Astrocyte of the spinal cord (primary cell): Measurements from ENCODE around the gene TMEM97.
A peak's percentile ranks its signal among the peaks of the same experiment; 100 is the strongest.
"Not testable (repeated sequence)": the region's sequence is repeated elsewhere in the genome, so short reads cannot be mapped to it uniquely, and the experiment has no call there.

Experiments
- DNase-seq: peaks from one replicate; pipeline ENCODE4 v3.0.0; 2011; ENCODE audit warnings: low read depth, low spot score
- H3K4me3 ChIP-seq: 2 replicates; pipeline ENCODE4 v1.5.1; 2011; ENCODE audit warnings: low read depth, mild to moderate bottlenecking, low read length, moderate library complexity
- in situ Hi-C: cut with HindIII; loops from 2 replicates; pipeline ENCODE4 v1.10.0; 2017; ENCODE audit warnings: low sequenced_read_pairs
- TF ChIP-seq, protein P1 (sequence below): IDR thresholded peaks from 2 replicates; pipeline ENCODE4 v1.5.1; 2012; ENCODE audit warnings: low read depth, mild to moderate bottlenecking, low read length, inconsistent platforms

Gene TMEM97

DNA sequence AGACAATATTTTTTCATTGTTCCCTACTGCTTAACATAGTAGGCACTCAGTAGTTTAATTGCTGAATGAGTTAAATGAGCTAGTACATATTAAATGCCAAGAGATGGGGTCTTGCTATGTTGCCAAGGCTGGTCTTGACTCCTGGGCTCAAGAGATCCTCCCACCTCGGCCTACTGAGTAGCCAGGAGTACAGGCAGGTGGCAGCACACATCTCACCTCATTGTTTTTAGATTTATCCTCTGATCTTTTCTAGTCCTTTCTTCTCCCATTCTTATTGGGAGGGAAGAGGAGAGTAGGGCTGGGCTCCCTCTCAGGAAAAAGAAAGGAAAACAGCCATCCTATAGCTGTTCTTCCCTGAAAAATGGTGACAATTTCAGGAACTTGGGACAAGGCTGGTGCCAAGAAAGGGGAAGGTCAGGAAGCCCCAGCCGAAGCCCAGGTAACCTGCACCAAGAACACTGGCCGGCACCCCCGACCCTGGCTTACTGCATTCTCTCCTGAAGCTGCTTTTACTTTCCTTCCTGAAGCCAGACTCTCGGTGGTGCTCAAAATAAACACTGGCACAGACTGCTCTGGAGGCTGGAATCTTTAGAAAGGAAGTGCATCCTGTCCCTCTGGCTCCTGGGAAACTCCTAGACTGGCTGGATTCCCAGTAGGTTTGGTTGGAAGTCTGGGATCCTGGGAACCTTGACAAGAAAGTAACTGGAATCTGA is 19.2 kb downstream of the TMEM97 start:
- DNase-seq, result peak; percentile 45
- no peak overlapping the region for H3K4me3 ChIP-seq
- TF ChIP-seq, protein P1, sequence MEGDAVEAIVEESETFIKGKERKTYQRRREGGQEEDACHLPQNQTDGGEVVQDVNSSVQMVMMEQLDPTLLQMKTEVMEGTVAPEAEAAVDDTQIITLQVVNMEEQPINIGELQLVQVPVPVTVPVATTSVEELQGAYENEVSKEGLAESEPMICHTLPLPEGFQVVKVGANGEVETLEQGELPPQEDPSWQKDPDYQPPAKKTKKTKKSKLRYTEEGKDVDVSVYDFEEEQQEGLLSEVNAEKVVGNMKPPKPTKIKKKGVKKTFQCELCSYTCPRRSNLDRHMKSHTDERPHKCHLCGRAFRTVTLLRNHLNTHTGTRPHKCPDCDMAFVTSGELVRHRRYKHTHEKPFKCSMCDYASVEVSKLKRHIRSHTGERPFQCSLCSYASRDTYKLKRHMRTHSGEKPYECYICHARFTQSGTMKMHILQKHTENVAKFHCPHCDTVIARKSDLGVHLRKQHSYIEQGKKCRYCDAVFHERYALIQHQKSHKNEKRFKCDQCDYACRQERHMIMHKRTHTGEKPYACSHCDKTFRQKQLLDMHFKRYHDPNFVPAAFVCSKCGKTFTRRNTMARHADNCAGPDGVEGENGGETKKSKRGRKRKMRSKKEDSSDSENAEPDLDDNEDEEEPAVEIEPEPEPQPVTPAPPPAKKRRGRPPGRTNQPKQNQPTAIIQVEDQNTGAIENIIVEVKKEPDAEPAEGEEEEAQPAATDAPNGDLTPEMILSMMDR, result no peak
- in situ Hi-C loops, result no loop called here

DNA sequence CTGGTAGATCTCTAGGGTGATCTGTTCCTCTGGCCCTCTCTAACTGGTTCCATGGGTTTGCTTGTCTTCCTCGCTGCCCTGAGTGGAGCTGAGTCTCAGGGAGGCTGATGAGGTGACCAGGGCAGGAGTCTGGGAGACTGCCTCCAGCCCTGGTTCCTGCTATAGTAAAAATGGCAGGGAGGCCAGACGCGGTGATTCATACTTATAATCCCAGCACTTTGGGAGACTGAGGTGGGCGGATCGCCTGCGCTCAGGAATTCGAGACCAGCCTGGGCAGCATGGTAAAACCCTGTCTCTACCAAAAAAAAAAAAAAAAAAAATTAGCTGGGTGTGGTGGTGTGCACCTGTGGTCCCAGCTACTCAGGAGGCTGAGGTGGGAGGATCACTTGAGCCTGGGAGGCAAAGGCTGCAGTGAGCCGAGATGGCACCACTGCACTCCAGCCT is 19.8 kb downstream of the TMEM97 start:
- in situ Hi-C loops, DNase-seq: not testable (repeated sequence)

DNA sequence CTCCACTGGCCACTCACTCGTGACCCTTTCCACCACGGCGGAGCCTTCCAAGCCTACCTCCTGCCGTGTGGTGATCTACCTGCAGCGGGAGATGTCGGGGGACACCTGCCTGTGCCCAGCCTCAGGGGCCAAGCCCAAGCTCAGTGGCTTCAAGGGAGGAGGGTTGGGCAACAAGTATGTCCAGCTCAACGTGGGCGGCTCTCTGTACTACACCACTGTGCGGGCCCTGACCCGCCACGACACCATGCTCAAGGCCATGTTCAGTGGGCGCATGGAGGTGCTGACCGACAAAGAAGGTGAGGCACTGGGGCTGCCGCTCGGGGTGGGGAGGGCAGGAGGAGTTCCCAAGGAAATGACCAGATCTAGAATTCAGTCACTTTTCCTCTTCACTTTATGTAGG is 20.4 kb downstream of the TMEM97 start:
- TF ChIP-seq, protein P1, result no peak
- in situ Hi-C loops, result no loop called here
- H3K4me3 ChIP-seq, result no peak overlapping the region
- DNase-seq, result no peak

More for the DNA sequence above, 19.8 kb downstream of the TMEM97 start:
- H3K4me3 ChIP-seq, result not testable (repeated sequence)

DNA sequence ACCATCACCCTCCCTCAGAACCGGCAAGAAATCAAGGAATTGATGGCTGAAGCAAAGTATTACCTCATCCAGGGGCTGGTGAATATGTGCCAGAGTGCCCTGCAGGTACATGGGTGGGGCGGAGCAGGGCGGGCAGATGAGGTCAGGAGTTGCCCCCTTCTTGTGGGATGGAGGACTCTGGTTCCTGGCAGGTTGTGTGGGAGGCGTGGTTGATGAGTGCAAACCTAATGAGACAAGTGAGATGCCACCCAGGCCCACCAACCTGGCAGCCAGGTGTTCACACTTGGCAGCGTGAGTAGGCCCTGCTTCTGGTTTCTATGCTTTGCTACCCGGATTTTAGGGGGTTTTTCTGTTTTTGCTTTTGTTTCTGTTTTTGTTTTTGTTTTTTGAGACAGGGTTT is 21.4 kb downstream of the TMEM97 start:
- H3K4me3 ChIP-seq, result no peak overlapping the region
- in situ Hi-C loops, result no loop called here
- no peak for DNase-seq
- TF ChIP-seq, protein P1, result no peak

DNA sequence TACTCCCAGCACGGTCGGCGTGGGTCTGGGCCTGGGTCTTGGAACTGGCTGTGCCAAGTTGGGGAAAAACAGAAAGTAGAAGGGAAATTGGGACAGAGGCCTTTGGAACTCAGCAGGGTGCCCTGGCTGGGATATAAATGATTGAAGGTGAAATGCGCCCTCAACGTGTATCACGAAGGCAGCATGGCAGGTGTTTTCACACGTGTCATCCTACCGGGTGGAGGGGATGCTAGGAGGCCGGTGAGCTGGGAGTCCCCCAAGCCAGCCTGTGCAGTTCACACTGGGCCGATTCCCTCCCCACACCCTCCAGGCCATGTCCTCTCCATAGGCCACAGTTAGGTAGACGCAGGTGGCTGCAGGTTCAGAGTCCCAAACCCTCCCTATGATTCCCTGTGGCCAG is 22.5 kb downstream of the TMEM97 start:
- no peak for DNase-seq
- in situ Hi-C loops, result no loop called here
- TF ChIP-seq, protein P1, result no peak
- H3K4me3 ChIP-seq, result no peak overlapping the region

DNA sequence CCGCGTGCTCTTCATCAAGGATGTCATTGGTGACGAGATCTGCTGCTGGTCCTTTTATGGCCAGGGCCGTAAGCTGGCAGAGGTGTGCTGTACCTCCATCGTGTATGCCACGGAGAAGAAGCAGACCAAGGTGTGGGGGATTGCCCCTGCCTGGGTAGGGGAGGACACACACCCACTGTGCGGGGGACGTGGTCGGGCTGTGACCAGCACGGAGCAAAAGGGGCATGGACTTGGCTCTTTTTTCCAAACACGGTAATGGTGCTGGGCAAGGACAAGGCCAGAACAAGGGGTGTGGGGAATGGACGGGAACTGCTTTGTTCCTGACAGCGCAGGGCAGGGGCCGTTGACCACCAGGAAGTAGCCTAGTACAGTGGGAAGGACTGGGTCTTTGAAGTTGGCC is 23.3 kb downstream of the TMEM97 start:
- in situ Hi-C loops, result no loop called here
- no peak for DNase-seq

DNA sequence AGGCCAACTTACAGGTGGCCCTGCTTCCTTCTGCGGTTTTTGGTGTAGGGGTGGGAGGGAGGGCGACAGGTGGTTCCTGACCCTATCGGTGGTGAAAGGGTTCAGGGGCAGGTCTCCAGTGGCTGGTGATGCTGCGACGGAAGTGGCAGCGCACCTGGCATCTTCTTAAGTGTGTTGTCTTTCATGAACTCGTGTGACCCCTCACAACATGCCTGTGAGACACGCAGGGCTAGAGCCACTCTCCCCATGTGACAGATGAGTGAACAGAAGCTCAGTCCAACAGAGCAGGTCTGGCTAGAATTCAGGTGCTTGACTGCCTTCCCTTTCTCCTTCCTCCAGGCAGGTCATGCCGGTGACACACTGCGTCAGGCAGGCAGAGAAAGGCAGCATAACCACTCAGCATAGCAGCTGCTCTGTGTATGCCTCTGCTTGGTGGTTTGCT is 24.5 kb downstream of the TMEM97 start:
- TF ChIP-seq, protein P1, result no peak
- no peak for DNase-seq
- in situ Hi-C loops, result no loop called here
- H3K4me3 ChIP-seq, result no peak overlapping the region

More for the DNA sequence above, 23.3 kb downstream of the TMEM97 start:
- TF ChIP-seq, protein P1, result no peak
- H3K4me3 ChIP-seq, result no peak overlapping the region
